PFSK-1 (cell line): ENCODE results near the gene DENND11.

Experiments
- FOXP2 ChIP-seq: optimal IDR thresholded peaks from 2 replicates; pipeline ENCODE3; 2011; ENCODE audit warnings: borderline replicate concordance, control low read depth, inconsistent platforms; ENCODE audit not compliant: insufficient read depth; ENCODE audit errors: extremely low read length, extremely low read depth
- POLR2AphosphoS5 ChIP-seq: IDR thresholded peaks from 2 replicates; pipeline ENCODE4 v1.6.1; 2012; ENCODE audit warnings: low read depth, mild to moderate bottlenecking, control low read depth, low read length, moderate library complexity
- REST ChIP-seq, 2 experiments: IDR thresholded peaks; 2 replicates each; pipeline versions ENCODE4 v1.6.1 to v1.8.0; 2011 to 2012; ENCODE audit warnings: low read depth in 2 of 2, low read length in 2 of 2, control low read depth in 1 of 2, inconsistent platforms in 1 of 2, mild to moderate bottlenecking in 1 of 2, moderate library complexity in 1 of 2; ENCODE audit not compliant: insufficient read depth in 1 of 2
- SIN3A ChIP-seq: IDR thresholded peaks from 2 replicates; pipeline ENCODE4 v1.6.1; 2012; ENCODE audit warnings: mild to moderate bottlenecking, low read length, moderate library complexity, borderline replicate concordance; ENCODE audit not compliant: insufficient read depth
- TAF1 ChIP-seq: IDR thresholded peaks from 2 replicates; pipeline ENCODE4 v1.6.1; 2012; ENCODE audit warnings: low read length, control low read depth, borderline replicate concordance; ENCODE audit not compliant: insufficient read depth

DENND11 gene

GRCh38 chr7:141668853-141669252 is 33.1 kb downstream of the DENND11 start:
- TF ChIP-seq POLR2AphosphoS5 (no peak), SIN3A (no peak)

- no peak for TF ChIP-seq SIN3A
- no peak for TF ChIP-seq REST (IDR thresholded peaks at IDR 0.05; ENCODE audit: insufficient read depth in 1 of 2, low read depth in 2 of 2, low read length in 2 of 2)
- no peak for TF ChIP-seq POLR2AphosphoS5
- no peak for TF ChIP-seq TAF1
- no peak for TF ChIP-seq FOXP2
These were observed 35.9 kb downstream of the DENND11 start for GRCh38 chr7:141666071-141666470.

GRCh38 chr7:141665208-141666035 is 36.5 kb downstream of the DENND11 start:
- no peak for TF ChIP-seq REST (IDR thresholded peaks at IDR 0.05; ENCODE audit: insufficient read depth in 1 of 2, low read depth in 2 of 2, low read length in 2 of 2)
- no peak for TF ChIP-seq POLR2AphosphoS5
- no peak for TF ChIP-seq FOXP2
- TF ChIP-seq TAF1 = no peak
- no peak for TF ChIP-seq SIN3A

GRCh38 chr7:141664450-141664849 is 37.5 kb downstream of the DENND11 start:
- TF ChIP-seq REST (IDR thresholded peaks at IDR 0.05; ENCODE audit: insufficient read depth in 1 of 2, low read depth in 2 of 2, low read length in 2 of 2) (no peak), FOXP2 (no peak), TAF1 (no peak), SIN3A (no peak)

GRCh38 chr7:141663081-141663849 is 38.7 kb downstream of the DENND11 start:
- TF ChIP-seq FOXP2 (no peak), TAF1 (no peak), SIN3A (no peak), REST (IDR thresholded peaks at IDR 0.05; ENCODE audit: insufficient read depth in 1 of 2, low read depth in 2 of 2, low read length in 2 of 2) (no peak), POLR2AphosphoS5 (no peak)
